ENCODE measurements around the gene FBXO39.
"Not testable (repeated sequence)": the region's sequence is repeated elsewhere in the genome, so short reads cannot be mapped to it uniquely, and the experiment has no call there.

The FBXO39 gene

DNA sequence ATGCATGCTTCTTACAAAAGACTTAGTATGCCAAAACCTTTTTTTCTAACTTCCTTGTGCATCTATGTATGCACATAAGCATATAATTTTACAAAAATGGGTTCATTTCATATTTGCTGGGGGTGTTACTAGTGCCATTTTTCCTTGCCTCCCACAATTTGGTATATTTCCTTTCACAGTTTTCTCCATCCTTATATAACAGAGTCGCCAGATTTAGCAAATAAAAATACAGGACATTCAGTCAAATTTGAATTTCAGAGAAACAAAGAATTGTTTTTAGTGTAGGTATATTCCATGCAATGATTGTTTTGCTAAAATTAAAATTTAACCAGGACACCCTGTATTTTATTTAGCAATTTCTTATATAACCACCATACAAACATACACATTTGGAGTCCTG is 4.0 kb upstream of the FBXO39 start:
- no peaks in the 10 kb centered on the region for H3K4me1 ChIP-seq (ENCODE audit: insufficient read depth, low read length, poor library complexity, severe bottlenecking)
- H3K4me3 ChIP-seq (ENCODE audit: low read length, poor library complexity, severe bottlenecking), result no peak overlapping the region
- H3K36me3 ChIP-seq (ENCODE audit: insufficient read depth, low read length), result no peaks in the 10 kb centered on the region
- H3K9me2 ChIP-seq (replicated peaks; ENCODE audit: low read depth, low read length), result no peaks in the 10 kb centered on the region
- H3K27me3 ChIP-seq (ENCODE audit: insufficient read depth, low read length, poor library complexity, severe bottlenecking), result no peaks in the 10 kb centered on the region
- TF ChIP-seq EZH2phosphoT487 (IDR thresholded peaks at IDR 0.05; ENCODE audit: borderline replicate concordance), result no peak
- TF ChIP-seq, protein P1, sequence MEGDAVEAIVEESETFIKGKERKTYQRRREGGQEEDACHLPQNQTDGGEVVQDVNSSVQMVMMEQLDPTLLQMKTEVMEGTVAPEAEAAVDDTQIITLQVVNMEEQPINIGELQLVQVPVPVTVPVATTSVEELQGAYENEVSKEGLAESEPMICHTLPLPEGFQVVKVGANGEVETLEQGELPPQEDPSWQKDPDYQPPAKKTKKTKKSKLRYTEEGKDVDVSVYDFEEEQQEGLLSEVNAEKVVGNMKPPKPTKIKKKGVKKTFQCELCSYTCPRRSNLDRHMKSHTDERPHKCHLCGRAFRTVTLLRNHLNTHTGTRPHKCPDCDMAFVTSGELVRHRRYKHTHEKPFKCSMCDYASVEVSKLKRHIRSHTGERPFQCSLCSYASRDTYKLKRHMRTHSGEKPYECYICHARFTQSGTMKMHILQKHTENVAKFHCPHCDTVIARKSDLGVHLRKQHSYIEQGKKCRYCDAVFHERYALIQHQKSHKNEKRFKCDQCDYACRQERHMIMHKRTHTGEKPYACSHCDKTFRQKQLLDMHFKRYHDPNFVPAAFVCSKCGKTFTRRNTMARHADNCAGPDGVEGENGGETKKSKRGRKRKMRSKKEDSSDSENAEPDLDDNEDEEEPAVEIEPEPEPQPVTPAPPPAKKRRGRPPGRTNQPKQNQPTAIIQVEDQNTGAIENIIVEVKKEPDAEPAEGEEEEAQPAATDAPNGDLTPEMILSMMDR (conservative IDR thresholded peaks at IDR 0.05; ENCODE audit: low read length), result no peak
- H4K20me1 ChIP-seq (ENCODE audit: insufficient read depth, low read length, poor library complexity, severe bottlenecking), result no peaks in the 10 kb centered on the region
- no peak overlapping the region for H3K9ac ChIP-seq (ENCODE audit: low read depth, low read length, poor library complexity, severe bottlenecking)
- H3K79me2 ChIP-seq (ENCODE audit: insufficient read depth, low read length), result no peaks in the 10 kb centered on the region
- no peak overlapping the region for H3K4me2 ChIP-seq (ENCODE audit: low read depth, low read length, poor library complexity, severe bottlenecking)
- no peak overlapping the region for H2AFZ ChIP-seq (ENCODE audit: low read length)
- H3F3A ChIP-seq (ENCODE audit: low read depth), result no peaks in the 10 kb centered on the region
- H3K9me3 ChIP-seq (ENCODE audit: insufficient read depth, low read depth, low read length), result no peaks in the 10 kb centered on the region; the same call in 1 of the 2 replicates

DNA sequence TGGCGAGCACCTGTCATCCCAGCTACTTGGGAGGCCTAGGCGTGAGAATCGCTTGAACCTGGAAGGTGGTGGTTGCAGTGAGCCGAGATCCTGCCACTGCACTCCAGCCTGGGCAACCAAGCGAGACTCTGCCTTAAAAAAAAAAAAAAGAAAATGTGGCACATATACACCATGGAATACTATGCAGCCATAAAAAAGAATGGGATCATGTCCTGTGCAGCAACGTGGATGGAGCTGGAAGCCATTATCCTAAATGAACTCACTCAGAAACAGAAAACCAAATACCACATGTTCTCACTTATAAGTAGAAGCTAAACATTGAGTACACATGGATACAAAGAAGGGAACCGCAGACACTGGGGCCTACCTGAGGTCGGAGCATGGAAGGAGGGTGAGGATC is 1.1 kb upstream of the FBXO39 start:
- H3K9me3 ChIP-seq (ENCODE audit: insufficient read depth, low read depth, low read length); H3F3A ChIP-seq (ENCODE audit: low read depth); H3K36me3 ChIP-seq (ENCODE audit: insufficient read depth, low read length); H2AFZ ChIP-seq (ENCODE audit: low read length); H3K4me2 ChIP-seq (ENCODE audit: low read depth, low read length, poor library complexity, severe bottlenecking); H3K4me3 ChIP-seq (ENCODE audit: low read length, poor library complexity, severe bottlenecking); H3K27me3 ChIP-seq (ENCODE audit: insufficient read depth, low read length, poor library complexity, severe bottlenecking); H3K4me1 ChIP-seq (ENCODE audit: insufficient read depth, low read length, poor library complexity, severe bottlenecking); H3K9ac ChIP-seq (ENCODE audit: low read depth, low read length, poor library complexity, severe bottlenecking); H3K79me2 ChIP-seq (ENCODE audit: insufficient read depth, low read length); H4K20me1 ChIP-seq (ENCODE audit: insufficient read depth, low read length, poor library complexity, severe bottlenecking); H3K9me2 ChIP-seq (replicated peaks; ENCODE audit: low read depth, low read length): not testable (repeated sequence)

DNA sequence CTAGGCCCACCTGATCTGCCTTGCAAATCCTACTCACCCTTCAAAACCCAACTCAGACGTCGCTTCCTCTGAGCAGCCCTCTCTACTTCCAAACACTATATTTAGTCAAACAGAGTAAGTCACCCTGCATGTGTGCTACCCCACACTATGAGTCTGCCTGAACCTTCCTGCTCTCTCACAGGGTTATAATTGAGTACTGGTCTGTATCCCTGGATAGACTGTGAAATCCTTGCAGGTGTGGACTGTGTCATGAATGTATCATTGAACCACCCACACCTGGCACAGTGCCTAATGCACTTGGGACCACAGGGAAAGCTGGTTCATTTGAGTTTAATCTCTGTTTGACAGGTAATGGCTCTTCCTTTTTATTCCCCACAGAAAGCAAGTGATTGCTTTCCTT is 3.4 kb downstream of the FBXO39 start:
- H3K79me2 ChIP-seq (ENCODE audit: insufficient read depth, low read length), result no peaks in the 10 kb centered on the region
- no peaks in the 10 kb centered on the region for H3K27me3 ChIP-seq (ENCODE audit: insufficient read depth, low read length, poor library complexity, severe bottlenecking)
- no peaks in the 10 kb centered on the region for H3F3A ChIP-seq (ENCODE audit: low read depth)
- TF ChIP-seq, protein P1 (conservative IDR thresholded peaks at IDR 0.05; ENCODE audit: low read length), result no peak
- TF ChIP-seq EZH2phosphoT487 (IDR thresholded peaks at IDR 0.05; ENCODE audit: borderline replicate concordance), result no peak
- H2AFZ ChIP-seq (ENCODE audit: low read length), result no peak overlapping the region
- no peak overlapping the region for H3K9ac ChIP-seq (ENCODE audit: low read depth, low read length, poor library complexity, severe bottlenecking)
- H4K20me1 ChIP-seq (ENCODE audit: insufficient read depth, low read length, poor library complexity, severe bottlenecking), result no peaks in the 10 kb centered on the region
- H3K4me3 ChIP-seq (ENCODE audit: low read length, poor library complexity, severe bottlenecking), result no peak overlapping the region
- H3K9me3 ChIP-seq (ENCODE audit: insufficient read depth, low read depth, low read length), result no peaks in the 10 kb centered on the region
- no peak overlapping the region for H3K4me2 ChIP-seq (ENCODE audit: low read depth, low read length, poor library complexity, severe bottlenecking)
- H3K9me2 ChIP-seq (replicated peaks; ENCODE audit: low read depth, low read length), result no peaks in the 10 kb centered on the region
- no peaks in the 10 kb centered on the region for H3K4me1 ChIP-seq (ENCODE audit: insufficient read depth, low read length, poor library complexity, severe bottlenecking)
- H3K36me3 ChIP-seq (ENCODE audit: insufficient read depth, low read length), result no peaks in the 10 kb centered on the region

DNA sequence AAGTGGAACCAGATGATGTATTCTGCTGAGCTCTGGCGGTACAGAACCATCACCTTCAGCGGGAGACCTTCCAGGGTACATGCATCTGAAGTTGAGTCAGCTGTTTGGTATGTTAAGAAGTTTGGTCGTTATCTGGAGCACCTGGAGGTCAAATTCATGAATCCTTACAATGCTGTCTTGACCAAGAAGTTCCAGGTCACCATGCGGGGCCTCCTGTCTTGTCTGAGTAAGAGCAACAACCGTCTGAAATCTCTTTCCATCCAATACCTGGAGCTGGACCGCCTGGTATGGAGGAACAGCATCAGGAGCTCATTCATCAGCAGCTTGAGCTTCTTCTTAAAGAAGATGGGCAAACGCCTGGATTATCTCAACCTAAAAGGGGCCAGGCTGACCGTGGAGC is 4.0 kb downstream of the FBXO39 start:
- Histone ChIP-seq H3K4me1 (ENCODE audit: insufficient read depth, low read length, poor library complexity, severe bottlenecking) (no peaks in the 10 kb centered on the region), H3K9me2 (replicated peaks; ENCODE audit: low read depth, low read length) (no peaks in the 10 kb centered on the region), H2AFZ (ENCODE audit: low read length) (no peak overlapping the region), H3K36me3 (ENCODE audit: insufficient read depth, low read length) (no peaks in the 10 kb centered on the region), H3F3A (ENCODE audit: low read depth) (no peaks in the 10 kb centered on the region), H3K4me2 (ENCODE audit: low read depth, low read length, poor library complexity, severe bottlenecking) (no peak overlapping the region), H3K27me3 (ENCODE audit: insufficient read depth, low read length, poor library complexity, severe bottlenecking) (no peaks in the 10 kb centered on the region), H4K20me1 (ENCODE audit: insufficient read depth, low read length, poor library complexity, severe bottlenecking) (no peaks in the 10 kb centered on the region), H3K9me3 (ENCODE audit: insufficient read depth, low read depth, low read length) (no peaks in the 10 kb centered on the region), H3K9ac (ENCODE audit: low read depth, low read length, poor library complexity, severe bottlenecking) (no peak overlapping the region), H3K4me3 (ENCODE audit: low read length, poor library complexity, severe bottlenecking) (no peak overlapping the region), H3K79me2 (ENCODE audit: insufficient read depth, low read length) (no peaks in the 10 kb centered on the region)
- TF ChIP-seq, protein P1 (conservative IDR thresholded peaks at IDR 0.05; ENCODE audit: low read length), result no peak
- no peak for TF ChIP-seq EZH2phosphoT487 (IDR thresholded peaks at IDR 0.05; ENCODE audit: borderline replicate concordance)
